Gastrocnemius medialis (tissue), 4 donors: ENCODE data around the gene PRAMEF18.
"Not testable (repeated sequence)": the region's sequence is repeated elsewhere in the genome, so short reads cannot be mapped to it uniquely, and the experiment has no call there.

ENCODE experiments used
- POLR2A ChIP-seq, 2 donors: fragments of 450-650 bp; IDR thresholded peaks; one replicate each; pipeline ENCODE4 v1.6.1; 2017; ENCODE audit warnings: antibody characterized with exemption in 2 of 2, mild to moderate bottlenecking in 2 of 2, moderate library complexity in 2 of 2
- TF ChIP-seq, protein P1 (sequence below), 5 experiments: fragments of 450-650 bp in 3 of 5; fragments of 200-600 bp in 2 of 5; sonication (generic) in 2 of 5; IDR thresholded peaks in 4 of 5; conservative IDR thresholded peaks in 1 of 5; 1 replicate in 4 of 5; 2 replicates in 1 of 5; pipeline ENCODE4 v1.5.1; 2016 to 2019; ENCODE audit warnings: antibody characterized with exemption in 5 of 5, mild to moderate bottlenecking in 3 of 5, moderate library complexity in 3 of 5

DNA sequence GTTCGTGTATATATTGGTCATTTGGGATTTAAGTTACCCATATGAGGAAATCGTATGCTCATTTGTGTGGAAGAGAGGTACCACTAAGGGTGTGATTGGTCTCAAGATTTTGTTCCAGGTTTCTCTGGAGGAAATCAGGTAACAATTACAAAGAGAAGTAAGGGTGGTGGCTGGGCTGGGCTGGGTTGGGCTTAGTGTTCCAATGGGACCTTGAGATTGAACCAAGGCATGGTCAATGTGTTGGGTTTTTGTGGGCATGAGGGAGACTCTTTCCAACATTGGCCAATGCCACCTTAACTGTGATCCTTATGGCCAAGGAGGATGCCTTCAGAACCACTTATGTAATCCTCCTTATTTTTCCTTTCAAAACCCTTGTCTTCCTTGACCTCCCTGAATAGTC, 4.6 kb upstream of the PRAMEF18 start:
- TF ChIP-seq, protein P1, sequence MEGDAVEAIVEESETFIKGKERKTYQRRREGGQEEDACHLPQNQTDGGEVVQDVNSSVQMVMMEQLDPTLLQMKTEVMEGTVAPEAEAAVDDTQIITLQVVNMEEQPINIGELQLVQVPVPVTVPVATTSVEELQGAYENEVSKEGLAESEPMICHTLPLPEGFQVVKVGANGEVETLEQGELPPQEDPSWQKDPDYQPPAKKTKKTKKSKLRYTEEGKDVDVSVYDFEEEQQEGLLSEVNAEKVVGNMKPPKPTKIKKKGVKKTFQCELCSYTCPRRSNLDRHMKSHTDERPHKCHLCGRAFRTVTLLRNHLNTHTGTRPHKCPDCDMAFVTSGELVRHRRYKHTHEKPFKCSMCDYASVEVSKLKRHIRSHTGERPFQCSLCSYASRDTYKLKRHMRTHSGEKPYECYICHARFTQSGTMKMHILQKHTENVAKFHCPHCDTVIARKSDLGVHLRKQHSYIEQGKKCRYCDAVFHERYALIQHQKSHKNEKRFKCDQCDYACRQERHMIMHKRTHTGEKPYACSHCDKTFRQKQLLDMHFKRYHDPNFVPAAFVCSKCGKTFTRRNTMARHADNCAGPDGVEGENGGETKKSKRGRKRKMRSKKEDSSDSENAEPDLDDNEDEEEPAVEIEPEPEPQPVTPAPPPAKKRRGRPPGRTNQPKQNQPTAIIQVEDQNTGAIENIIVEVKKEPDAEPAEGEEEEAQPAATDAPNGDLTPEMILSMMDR (IDR thresholded peaks at IDR 0.05 in 4 of 5, conservative IDR thresholded peaks at IDR 0.05 in 1 of 5), result not testable (repeated sequence)
- not testable (repeated sequence) for TF ChIP-seq POLR2A (IDR thresholded peaks at IDR 0.05)
